Activated naive CD8-positive, alpha-beta T cell treated with anti-CD3 and anti-CD28 coated beads, Interleukin-2, amount 50 U/mL, for 24 hours (primary cell): ENCODE data around the gene RNF6.
A peak's percentile ranks its signal among the peaks of the same experiment; 100 is the strongest.

ENCODE experiments used
- ATAC-seq: fragments of 150-1000 bp; cut with Tn5 transposase; one replicate; pipeline ENCODE4 v1.10.0; 2021
- DNase-seq: peaks from one replicate; pipeline ENCODE4 v3.0.0; 2021
- H3K27ac Mint-ChIP-seq: one replicate; pipeline ENCODE4 v1.8.0; 2021; ENCODE audit warnings: mild to moderate bottlenecking, mixed read lengths
- H3K27me3 Mint-ChIP-seq: one replicate; pipeline ENCODE4 v1.8.0; 2021; ENCODE audit warnings: mixed read lengths
- H3K36me3 Mint-ChIP-seq: one replicate; pipeline ENCODE4 v1.8.0; 2021; ENCODE audit warnings: low read depth, mixed read lengths
- H3K4me1 Mint-ChIP-seq: one replicate; pipeline ENCODE4 v1.8.0; 2021; ENCODE audit warnings: mixed read lengths
- H3K4me3 Mint-ChIP-seq: one replicate; pipeline ENCODE4 v1.8.0; 2021; ENCODE audit warnings: mild to moderate bottlenecking, moderate library complexity, mixed read lengths
- H3K9me3 Mint-ChIP-seq: one replicate; pipeline ENCODE4 v1.8.0; 2021; ENCODE audit warnings: mixed read lengths

The RNF6 gene

DNA sequence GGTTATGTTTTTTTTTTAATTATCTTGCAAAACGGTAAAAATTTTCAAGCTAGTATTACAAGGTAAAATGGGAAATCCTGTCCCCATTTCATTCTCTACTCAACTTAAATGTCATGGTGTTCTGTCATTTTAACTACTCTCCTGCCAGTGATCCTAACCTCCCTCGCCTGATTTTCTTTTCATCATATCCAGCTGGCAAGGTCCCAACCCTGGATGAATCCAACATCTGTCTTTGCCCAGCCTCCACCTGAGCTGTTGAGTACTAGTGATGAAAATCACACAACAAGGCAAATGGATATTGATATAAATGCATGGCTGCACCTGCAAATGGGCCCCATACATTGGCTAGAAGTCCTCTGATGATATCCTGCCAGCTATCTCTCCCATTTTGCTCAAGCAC is 24.9 kb upstream of the RNF6 start:
- no peak overlapping the region for H3K27ac Mint-ChIP-seq
- ATAC-seq (no peak), DNase-seq (no peak)
- peaks cover 11% of the 10 kb centered on the region for H3K27me3 Mint-ChIP-seq
- no peaks in the 10 kb centered on the region for H3K4me1 Mint-ChIP-seq
- H3K36me3 Mint-ChIP-seq = no peaks in the 10 kb centered on the region
- H3K4me3 Mint-ChIP-seq = no peak overlapping the region
- peaks cover 4% of the 10 kb centered on the region for H3K9me3 Mint-ChIP-seq

DNA sequence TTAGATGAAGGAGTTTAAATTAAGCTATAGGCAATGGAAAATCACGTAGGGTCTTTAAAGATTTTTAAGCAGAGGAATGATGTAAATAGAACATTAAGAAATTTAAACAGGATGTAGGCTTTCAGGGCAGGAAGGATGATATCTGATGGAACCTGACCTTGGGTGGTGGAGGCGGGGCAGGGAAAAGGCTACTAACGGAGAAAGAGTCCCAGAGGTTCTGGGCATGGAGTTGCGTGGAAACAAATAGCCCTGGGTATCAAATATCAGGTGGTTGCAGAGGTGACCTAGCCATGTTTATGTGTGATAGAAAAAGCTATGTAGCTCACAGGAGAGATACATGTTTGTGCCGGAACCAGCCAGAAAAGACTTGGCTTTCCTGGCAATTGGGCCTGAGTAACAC is 24.0 kb upstream of the RNF6 start:
- ATAC-seq (no peak), DNase-seq (no peak)
- peaks cover 4% of the 10 kb centered on the region for H3K9me3 Mint-ChIP-seq
- no peaks in the 10 kb centered on the region for H3K36me3 Mint-ChIP-seq
- H3K4me1 Mint-ChIP-seq = no peaks in the 10 kb centered on the region
- no peak overlapping the region for H3K27ac Mint-ChIP-seq
- peaks cover 16% of the 10 kb centered on the region for H3K27me3 Mint-ChIP-seq
- no peak overlapping the region for H3K4me3 Mint-ChIP-seq

DNA sequence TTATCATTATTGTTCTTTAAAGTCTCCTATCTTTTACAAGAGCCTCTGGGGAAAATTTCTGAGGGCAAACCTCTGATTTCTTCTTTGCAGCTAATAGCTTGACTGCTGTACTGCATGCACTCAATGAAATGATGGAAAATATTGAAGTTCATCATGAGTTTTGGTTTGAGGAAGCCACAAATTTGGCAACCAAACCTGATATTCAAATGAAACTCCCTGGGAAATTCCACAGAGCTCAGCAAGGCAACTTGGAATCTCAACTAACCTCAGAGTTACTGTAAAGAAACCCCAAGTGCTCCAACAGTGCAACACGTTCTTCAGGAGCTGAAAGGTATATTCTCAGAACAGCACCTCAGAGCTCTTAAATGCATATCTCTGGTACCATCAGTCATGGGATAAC is 14.2 kb upstream of the RNF6 start:
- Mint-ChIP-seq H3K4me3 (no peak overlapping the region), H3K9me3 (no peaks in the 10 kb centered on the region), H3K27me3 (peaks cover 6% of the 10 kb centered on the region), H3K36me3 (no peaks in the 10 kb centered on the region), H3K4me1 (peaks cover 11% of the 10 kb centered on the region), H3K27ac (no peak overlapping the region)
- DNase-seq (no peak), ATAC-seq (no peak)

DNA sequence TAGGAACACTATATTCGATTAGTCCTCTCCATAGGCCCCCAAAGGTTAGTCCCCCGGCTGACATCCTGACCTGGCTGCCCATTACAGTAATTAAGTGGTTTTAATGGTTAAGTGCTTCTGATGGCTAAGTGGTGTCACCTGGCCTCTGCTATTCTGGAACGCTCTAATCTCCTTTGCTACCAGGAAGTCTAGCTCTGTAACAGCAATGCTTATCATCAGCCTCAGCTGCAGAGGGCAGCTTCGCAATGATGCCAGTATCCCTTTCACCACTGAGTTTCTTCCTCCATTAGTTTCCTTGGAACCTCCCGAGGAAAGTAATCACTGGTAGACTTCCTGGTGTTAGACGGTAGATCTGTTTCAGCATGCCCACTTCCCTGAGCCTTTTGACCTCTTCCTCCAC is 8.6 kb upstream of the RNF6 start:
- no peaks in the 10 kb centered on the region for H3K4me1 Mint-ChIP-seq
- no peaks in the 10 kb centered on the region for H3K36me3 Mint-ChIP-seq
- ATAC-seq (no peak), DNase-seq (no peak)
- H3K27me3 Mint-ChIP-seq = peaks cover 3% of the 10 kb centered on the region
- H3K4me3 Mint-ChIP-seq = no peak overlapping the region
- no peak overlapping the region for H3K27ac Mint-ChIP-seq
- no peaks in the 10 kb centered on the region for H3K9me3 Mint-ChIP-seq

DNA sequence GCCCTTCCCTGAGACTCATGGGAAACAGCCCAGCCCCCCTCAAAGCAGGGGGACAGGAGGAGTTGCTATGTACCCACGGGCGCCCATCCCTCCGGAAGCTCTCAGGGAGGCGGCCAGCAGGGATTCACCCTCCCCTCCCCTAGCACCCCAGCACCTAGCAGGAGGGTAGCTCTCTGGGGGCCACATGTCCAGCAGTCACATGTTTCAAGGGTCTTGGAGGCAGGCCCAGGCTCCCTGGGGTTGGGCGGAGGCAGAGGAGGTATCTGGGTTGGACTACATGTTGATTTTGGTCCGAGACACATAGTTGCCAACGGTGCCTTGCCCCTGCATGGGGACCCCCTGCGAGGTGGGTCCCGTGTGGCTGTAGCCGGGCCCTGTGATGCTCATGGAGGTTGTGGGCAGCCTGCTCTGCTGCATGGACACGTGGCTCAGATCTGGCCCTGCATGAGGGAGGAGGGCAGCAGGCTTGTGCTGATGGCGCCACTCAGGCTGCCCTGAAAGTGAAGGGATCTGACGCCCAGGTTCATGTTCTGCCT is 7.0 kb upstream of the RNF6 start:
- Mint-ChIP-seq H3K9me3 (no peaks in the 10 kb centered on the region), H3K27me3 (no peaks in the 10 kb centered on the region), H3K27ac (no peak overlapping the region), H3K36me3 (no peaks in the 10 kb centered on the region), H3K4me1 (no peaks in the 10 kb centered on the region), H3K4me3 (no peak overlapping the region)
- DNase-seq (no peak), ATAC-seq (no peak)

DNA sequence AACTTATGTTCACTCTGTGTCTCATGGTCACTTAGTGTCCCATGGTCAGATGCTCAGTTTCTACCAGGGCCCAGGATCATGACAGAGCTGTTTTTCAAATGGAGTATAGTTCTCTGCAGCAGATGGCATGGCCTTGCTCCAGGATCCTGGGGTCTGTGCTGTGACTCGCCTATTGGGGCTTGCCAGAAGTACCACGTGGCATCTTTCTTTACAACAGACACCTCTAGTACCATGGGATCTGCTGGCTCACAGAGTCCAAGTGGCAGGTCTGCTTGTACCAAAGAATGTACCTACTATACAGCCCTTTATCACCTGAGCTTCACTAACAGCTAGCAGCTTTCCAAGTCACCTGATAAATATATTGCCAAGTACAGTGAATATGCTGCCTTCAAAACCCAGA is 6.0 kb upstream of the RNF6 start:
- no peaks in the 10 kb centered on the region for H3K27me3 Mint-ChIP-seq

DNA sequence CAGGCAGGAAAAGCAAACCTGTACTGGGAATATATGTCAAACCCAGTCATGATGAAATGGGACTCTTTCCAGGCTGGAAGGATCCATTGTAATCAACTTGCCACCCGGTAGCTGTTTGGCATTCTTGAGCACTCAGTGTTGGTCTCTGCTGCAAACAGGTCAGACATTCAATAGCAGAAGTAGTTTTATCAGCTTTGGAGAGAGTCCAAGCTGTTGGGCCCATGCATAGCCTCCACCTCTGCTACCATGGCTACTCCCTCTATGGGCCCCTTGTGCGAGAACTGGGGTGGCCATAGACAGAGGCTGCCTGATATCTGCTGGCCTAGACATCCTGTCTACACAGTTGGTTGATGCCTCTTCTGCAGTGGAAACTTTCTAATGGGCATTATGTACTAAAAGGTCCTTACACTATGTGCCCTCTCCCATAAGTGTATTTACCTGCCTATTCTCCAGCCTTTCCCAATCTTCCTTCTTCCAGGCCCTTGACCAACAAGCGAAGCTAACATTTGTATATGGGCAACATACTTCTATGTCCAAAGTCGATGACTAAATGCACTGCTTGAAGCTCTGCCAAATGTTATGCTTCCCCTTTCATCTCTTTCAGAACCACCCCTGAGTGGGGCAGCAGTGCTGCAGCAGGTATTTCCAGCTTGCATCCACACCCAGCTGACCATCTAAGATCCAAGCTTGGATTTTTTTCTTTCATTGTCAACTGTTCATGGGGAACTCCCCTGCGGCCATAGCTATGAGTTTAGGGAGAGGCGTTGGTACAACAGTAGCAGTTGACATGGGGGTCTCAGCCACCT is 5.3 kb upstream of the RNF6 start:
- H3K4me3 Mint-ChIP-seq = no peak overlapping the region
- H3K27ac Mint-ChIP-seq = no peak overlapping the region
- no peak for ATAC-seq
- H3K27me3 Mint-ChIP-seq = no peaks in the 10 kb centered on the region
- H3K9me3 Mint-ChIP-seq = no peaks in the 10 kb centered on the region
- no peaks in the 10 kb centered on the region for H3K36me3 Mint-ChIP-seq
- no peak for DNase-seq
- peaks cover 11% of the 10 kb centered on the region for H3K4me1 Mint-ChIP-seq

More for the DNA sequence above, 6.0 kb upstream of the RNF6 start:
- no peaks in the 10 kb centered on the region for H3K36me3 Mint-ChIP-seq
- DNase-seq (no peak), ATAC-seq (no peak)
- no peak overlapping the region for H3K4me3 Mint-ChIP-seq
- H3K4me1 Mint-ChIP-seq = peaks cover 4% of the 10 kb centered on the region
- H3K27ac Mint-ChIP-seq = no peak overlapping the region
- H3K9me3 Mint-ChIP-seq = no peaks in the 10 kb centered on the region

DNA sequence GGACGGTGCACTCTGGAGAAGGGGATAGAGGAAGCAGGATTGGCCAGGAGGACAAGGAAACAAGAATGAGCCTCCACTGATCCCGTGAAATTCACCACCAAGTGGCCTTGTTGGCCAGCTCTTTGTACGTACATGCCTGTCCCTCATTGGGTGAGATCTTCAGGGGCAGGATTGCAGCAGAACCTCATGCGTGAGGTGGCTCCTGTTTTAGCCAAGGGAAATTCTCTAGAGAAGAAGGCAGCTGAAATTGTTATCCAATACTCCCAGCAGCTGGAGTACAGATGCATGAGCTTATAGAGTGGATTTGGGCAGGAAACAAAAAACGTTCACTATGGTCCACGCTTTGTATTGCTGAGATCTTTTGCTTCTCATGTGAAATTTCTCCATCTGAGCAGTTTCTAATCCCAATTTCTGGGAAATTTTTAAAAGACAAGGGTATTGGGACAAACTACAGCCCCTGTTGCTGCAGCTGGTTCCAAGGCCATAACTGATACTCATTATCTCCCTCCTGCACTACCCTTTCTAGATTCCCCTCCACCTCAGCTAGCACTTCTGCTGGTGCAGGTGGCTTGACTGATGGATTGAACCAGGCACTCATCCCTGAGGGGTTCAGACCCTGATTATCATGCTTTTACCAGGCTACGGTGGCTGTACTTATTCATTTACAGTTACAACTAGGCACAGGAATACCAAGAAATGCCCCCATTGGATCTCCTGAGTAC is 3.9 kb upstream of the RNF6 start:
- Mint-ChIP-seq H3K27ac (no peak overlapping the region), H3K9me3 (no peaks in the 10 kb centered on the region), H3K27me3 (no peaks in the 10 kb centered on the region), H3K36me3 (peaks cover 6% of the 10 kb centered on the region), H3K4me3 (no peak overlapping the region), H3K4me1 (peaks cover 19% of the 10 kb centered on the region)
- ATAC-seq (no peak), DNase-seq (no peak)

DNA sequence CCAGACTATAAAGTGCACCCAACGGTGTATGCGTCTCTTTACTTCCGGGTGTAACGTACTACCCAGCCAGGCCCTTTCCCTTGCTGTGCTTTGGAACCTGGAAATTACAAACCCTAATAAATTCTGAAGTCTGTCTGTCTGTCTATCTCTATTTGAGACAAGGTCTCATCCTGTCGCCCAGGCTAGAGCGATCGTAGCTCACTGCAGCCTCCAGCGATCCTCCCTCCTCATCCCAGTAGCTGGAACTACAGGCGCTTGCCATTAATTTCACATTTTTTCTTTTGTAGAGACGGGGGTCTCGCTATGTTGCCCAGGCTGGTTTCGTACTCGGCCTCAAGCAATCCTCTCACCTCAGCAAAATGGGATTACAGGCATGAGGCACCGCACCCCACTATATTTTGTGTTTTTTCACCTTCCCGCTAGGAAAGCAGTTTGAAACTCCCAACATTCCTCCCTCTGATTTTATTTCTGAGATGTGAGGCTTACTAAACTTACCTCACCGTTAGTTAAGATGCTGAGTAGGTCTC is 469 bp upstream of the RNF6 start:
- Mint-ChIP-seq H3K4me1 (peaks cover 37% of the 10 kb centered on the region), H3K36me3 (peaks cover 24% of the 10 kb centered on the region), H3K9me3 (no peaks in the 10 kb centered on the region), H3K27me3 (no peaks in the 10 kb centered on the region), H3K4me3 (peak overlapping the region; percentile 97), H3K27ac (peak overlapping the region; percentile 96)
- ATAC-seq (peak; percentile 46), DNase-seq (no peak)

DNA sequence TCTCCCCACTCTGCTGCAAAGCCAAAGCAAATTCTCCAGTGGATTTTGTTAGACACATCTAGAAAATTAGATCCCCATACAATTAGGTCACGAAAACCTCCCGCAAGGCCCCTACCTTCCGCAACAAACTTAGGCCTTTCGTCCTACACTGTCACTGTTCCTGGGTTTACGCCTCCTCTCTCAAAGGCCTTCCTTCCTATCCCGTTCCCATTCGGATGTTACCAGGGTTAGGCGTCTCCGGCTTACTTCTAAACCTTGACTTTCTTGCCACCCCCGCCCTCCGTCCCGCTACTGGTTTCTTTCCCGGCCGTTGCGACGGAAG is 754 bp downstream of the RNF6 start:
- H3K9me3 Mint-ChIP-seq = no peaks in the 10 kb centered on the region
- peaks cover 37% of the 10 kb centered on the region for H3K4me1 Mint-ChIP-seq
- H3K27me3 Mint-ChIP-seq = no peaks in the 10 kb centered on the region
- DNase-seq (no peak), ATAC-seq (peak; percentile 16)
- H3K4me3 Mint-ChIP-seq = peak overlapping the region; percentile 97
- peak overlapping the region; percentile 96 for H3K27ac Mint-ChIP-seq
- peaks cover 31% of the 10 kb centered on the region for H3K36me3 Mint-ChIP-seq

DNA sequence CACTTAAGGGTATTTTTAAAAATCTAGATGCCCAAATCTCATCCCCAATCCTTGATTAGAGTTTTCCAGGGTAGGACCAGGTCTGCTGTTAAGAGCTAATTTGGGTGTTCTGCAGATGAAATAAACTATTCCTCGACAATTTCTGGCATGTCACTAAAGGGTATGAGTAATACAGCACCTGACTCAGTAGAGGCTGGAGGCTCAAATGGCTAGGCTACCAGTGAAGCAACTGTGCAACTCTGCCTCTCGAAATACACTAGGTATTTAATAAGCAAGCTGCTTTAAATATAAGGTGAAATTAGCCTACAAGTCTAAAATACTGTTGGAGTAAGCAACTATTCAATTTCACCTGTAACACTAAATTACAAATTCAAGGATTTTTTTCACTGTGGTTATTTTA is 1.5 kb downstream of the RNF6 start:
- peaks cover 37% of the 10 kb centered on the region for H3K4me1 Mint-ChIP-seq
- ATAC-seq (no peak), DNase-seq (no peak)
- H3K4me3 Mint-ChIP-seq = peak overlapping the region; percentile 97
- no peaks in the 10 kb centered on the region for H3K27me3 Mint-ChIP-seq
- peak overlapping the region; percentile 31 for H3K27ac Mint-ChIP-seq
- peaks cover 35% of the 10 kb centered on the region for H3K36me3 Mint-ChIP-seq
- no peaks in the 10 kb centered on the region for H3K9me3 Mint-ChIP-seq

DNA sequence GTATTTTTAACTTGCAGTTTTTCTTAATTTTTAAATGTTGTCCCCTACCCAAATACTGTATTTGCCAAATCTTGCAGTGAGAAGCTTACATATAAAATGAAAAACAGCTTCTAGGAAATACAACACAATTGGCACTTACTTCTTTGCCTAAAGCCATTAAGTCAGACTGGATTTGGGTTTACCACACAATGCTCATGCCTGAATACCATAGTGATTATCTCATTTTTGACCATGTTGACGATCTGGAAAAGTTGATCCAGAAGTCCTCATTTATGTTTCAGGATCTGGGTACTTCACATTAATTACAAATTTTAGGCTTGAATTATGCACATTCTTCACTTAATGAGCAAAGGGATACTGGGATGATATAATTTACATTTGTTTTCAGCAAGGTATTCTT is 2.4 kb downstream of the RNF6 start:
- H3K27ac Mint-ChIP-seq = no peak overlapping the region
- H3K27me3 Mint-ChIP-seq = no peaks in the 10 kb centered on the region
- ATAC-seq = no peak
- peaks cover 39% of the 10 kb centered on the region for H3K4me1 Mint-ChIP-seq
- no peak for DNase-seq
- peaks cover 42% of the 10 kb centered on the region for H3K36me3 Mint-ChIP-seq
- peak overlapping the region; percentile 97 for H3K4me3 Mint-ChIP-seq
- no peaks in the 10 kb centered on the region for H3K9me3 Mint-ChIP-seq

DNA sequence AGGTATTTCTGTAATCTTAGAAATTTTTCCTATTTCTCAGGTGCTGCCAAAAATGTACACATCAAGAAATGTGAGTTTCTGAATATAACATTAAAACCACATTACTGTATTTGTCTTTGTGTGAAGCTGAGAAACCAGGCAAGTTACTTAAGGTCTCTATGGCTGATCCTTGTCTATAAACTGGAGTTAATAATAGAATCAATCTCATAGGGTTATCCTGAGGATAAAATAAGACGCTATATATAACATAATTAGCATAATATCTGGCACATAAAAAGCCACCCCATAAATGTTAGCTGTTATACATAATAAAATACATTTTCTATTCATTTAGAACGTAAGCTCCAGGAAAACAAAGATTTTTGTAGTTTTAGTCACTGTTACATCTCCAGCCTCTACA is 6.1 kb downstream of the RNF6 start:
- Mint-ChIP-seq H3K4me1 (peaks cover 31% of the 10 kb centered on the region), H3K27me3 (no peaks in the 10 kb centered on the region), H3K27ac (no peak overlapping the region), H3K36me3 (peaks cover 55% of the 10 kb centered on the region), H3K9me3 (no peaks in the 10 kb centered on the region), H3K4me3 (no peak overlapping the region)
- ATAC-seq = no peak
- no peak for DNase-seq

DNA sequence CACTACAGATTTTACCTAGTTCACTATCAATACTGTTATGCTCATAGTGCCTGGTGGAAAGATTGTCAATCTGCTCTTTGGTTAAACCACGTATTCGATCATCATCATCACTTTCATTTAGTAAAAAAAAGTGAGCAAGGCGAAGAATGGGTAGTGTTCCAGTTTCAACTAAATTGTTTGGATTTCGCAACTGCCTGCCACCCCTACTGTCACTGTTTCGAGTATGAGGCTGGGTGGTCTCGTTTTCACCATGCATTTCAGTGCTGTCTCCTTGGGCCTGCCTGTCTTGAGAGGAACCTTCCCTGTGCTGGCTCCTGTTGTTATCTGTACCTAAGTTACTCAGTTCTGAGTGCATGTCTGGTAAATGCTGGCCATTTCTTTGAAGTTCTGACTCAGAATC is 8.1 kb downstream of the RNF6 start:
- peaks cover 54% of the 10 kb centered on the region for H3K36me3 Mint-ChIP-seq
- H3K4me1 Mint-ChIP-seq = peaks cover 15% of the 10 kb centered on the region
- DNase-seq (no peak), ATAC-seq (no peak)
- no peaks in the 10 kb centered on the region for H3K27me3 Mint-ChIP-seq
- H3K27ac Mint-ChIP-seq = no peak overlapping the region
- H3K9me3 Mint-ChIP-seq = no peaks in the 10 kb centered on the region
- no peak overlapping the region for H3K4me3 Mint-ChIP-seq

DNA sequence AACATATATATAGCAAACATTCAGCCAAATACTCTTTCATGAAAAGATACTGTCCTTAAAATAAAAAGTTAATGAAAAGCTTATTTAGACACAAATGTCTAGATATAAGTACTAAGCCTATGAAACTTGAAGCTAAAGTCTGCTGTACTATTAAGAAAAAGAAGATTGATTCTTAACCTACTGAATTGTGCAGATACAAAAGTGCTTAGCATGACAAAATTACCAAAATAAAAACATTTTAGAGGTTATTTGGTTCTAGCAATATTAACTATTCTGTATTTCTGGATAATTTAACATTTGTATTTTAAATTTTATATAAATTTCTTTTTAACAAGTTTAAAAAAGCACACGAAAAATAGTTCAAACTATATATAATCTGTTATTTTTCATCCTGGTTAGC is 8.8 kb downstream of the RNF6 start:
- peaks cover 58% of the 10 kb centered on the region for H3K36me3 Mint-ChIP-seq
- H3K27me3 Mint-ChIP-seq = no peaks in the 10 kb centered on the region
- H3K4me1 Mint-ChIP-seq = peaks cover 15% of the 10 kb centered on the region
- DNase-seq (no peak), ATAC-seq (no peak)
- no peaks in the 10 kb centered on the region for H3K9me3 Mint-ChIP-seq
- H3K4me3 Mint-ChIP-seq = no peak overlapping the region
- H3K27ac Mint-ChIP-seq = no peak overlapping the region
